SK-N-SH treated with all-trans-retinoic acid at 6 μM for 48 hours (cell line): ENCODE measurements around the gene MGME1.

ENCODE experiments used
- BACH2 ChIP-seq: fragments of 250-450 bp; sonication (Bioruptor Pico); IDR thresholded peaks from 2 replicates; pipeline ENCODE4 v1.9.0; 2021; ENCODE audit warnings: mild to moderate bottlenecking, borderline replicate concordance
- CREB5 ChIP-seq: fragments of 250-450 bp; sonication (Bioruptor Pico); IDR thresholded peaks from 2 replicates; pipeline ENCODE4 v1.5.1; 2020; ENCODE audit warnings: low read depth, mild to moderate bottlenecking, moderate library complexity
- ESRRG ChIP-seq: fragments of 250-450 bp; sonication (Bioruptor Pico); IDR thresholded peaks from 2 replicates; pipeline ENCODE4 v1.6.1; 2021; ENCODE audit warnings: mild to moderate bottlenecking

GRCh38 chr20:17958373-17959256 lies 10.2 kb upstream of the MGME1 start:
- no peak for TF ChIP-seq ESRRG
- TF ChIP-seq CREB5, result no peak
- no peak for TF ChIP-seq BACH2 (CRISPR knock-in tag)
